Measurements from ENCODE around the gene CYP46A1.

Gene CYP46A1

DNA sequence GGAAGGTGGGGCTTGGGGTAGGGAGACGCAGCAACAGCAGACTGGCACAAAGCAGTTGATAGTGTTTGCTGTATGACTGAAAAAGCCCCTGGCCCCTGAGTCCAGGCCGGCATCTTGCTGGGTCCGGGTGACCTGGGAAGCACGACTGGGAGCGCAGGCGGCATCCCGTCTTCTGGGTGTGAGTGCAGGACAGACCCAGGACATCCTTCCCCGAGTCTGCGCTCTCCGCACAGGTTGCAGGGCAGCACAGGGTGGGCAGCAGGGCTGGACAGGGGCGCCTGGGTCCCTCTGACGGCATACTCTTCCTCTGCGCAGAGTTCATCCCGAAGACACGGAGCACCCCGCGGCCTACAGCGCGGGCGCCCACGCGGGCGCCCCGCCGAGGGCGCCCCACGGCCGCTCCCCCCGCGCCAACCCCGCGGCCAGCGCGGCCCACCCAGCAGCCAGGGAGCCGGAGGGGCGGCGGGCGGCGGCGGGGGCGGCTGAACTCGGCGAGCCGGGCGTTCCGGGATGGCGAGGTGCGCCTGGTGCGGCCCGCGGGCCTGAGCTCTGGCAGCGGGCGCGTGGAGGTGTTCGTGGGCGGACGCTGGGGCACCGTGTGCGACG lies 9.2 kb upstream of the CYP46A1 start:
- no peak for DNase-seq

DNA sequence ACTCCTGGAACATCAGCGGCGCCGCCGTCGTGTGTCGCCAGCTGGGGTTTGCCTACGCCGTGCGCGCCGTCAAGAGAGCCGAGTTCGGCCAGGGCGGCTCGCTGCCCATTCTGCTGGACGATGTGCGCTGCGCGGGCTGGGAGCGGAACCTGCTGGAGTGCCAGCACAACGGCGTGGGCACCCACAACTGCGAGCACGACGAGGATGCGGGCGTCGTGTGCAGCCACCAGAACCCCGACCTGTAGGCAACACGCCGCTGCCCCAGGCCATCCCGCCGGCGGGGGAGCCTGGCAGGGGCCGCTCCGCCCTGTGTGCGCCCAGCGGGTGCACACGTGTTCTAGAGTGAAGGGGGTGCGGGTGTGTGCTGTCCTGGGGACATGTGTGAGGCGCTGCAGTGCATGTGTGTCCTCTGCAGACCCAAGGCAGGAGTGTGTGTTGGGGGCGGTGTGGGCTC lies 8.7 kb upstream of the CYP46A1 start:
- DNase-seq: no peak

DNA sequence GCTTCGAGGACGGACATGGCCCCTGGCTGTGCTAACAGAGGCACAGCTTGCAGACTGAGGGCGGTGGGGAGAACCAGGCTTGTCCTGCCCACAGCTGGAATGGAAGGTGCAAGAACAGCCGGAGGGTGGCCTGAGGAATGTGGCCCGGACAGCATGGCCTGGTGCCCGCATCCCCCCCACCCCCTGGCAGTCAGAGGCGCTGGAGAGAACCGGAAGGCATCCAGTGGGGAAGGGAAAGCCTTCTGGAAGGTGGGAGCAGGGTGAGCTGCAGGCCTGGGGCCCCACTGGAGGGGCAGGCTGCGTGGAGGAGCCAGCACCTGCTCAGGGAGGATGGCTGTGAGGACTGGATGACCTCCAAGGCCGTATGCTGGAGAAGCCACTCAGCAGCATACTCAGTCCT lies 8.1 kb upstream of the CYP46A1 start:
- DNase-seq: no peak

DNA sequence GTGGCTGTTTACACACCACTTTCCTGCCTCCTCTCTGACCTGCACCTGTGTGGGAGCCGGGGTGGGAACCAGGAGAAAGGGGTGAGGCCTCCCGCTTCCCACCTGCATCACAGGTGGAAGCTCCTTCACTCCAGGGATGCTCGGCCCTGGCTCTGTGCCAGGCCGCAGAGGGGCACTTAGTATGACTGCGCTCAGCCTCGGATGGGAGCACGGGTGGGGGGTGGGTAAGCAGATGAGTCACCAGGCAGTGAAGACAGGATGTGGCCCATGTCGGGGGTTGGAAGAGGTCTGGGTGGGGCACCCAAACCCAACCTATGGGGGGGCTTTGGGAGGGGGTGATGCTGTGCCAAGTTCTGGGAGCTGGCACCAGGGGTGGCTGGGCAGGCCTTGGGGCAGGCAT lies 7.4 kb upstream of the CYP46A1 start:
- DNase-seq: no peak

DNA sequence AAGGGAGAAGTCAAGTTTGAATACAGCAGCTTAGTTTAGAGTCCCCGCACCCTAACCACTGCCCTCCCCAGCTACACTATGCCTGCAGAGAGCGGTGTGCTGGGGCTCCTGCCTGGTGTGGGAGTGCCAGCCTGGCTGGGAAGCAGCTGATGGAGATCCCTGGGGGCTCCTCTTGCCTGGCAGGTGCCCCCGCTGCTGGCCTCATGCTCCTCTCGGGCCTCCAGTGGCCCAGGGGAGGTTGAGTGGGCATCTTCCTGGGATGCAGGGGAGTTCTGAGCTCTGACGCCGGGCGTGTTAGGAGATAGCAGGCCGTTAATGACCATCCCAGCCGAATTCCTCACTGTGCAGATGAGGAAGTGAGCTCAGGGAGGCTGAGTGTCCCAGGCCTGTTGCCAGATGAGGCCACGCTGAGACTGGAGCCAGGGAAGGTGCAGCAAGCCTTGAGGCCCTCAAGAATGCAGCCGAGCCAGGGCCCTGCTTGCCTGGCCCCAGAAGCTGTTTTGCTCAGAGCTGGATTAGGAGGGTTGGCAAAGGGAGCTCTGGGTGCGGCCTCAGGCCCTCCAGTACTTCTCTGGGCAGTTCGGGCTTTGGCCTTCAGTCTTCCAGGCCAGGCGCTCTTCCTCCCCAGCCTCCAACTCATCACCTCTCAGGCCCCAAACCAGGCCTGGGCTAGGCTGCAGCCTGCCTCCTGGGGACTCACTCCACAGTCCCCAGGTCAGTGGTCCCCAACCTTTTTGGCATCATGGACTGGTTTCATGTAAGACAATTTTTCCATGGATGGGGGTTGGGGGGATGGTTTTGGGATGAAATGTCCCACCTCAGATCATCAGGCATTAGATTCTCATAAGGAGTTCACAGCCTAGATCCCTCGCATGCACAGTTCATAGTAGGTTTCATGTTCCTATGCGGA lies 6.6 kb upstream of the CYP46A1 start:
- DNase-seq: no peak

DNA sequence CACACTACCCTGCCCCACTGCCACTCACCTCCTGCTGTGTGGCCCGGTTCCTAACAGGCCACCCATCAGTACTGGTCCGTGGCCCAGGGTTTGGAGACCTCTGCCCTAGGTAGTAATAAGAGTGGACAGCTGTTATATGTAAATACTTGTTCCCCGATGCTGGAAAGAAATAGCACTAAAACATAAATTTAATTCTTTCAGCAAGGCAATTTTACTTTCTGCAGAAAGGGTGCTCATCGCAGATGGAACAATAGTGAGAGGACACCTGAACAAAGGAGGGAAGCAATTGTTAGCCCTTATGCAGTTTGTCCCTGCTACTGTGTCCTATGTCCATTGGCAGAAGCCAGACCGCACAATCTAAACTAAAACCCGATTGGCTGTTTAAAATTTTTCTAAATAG lies 5.9 kb upstream of the CYP46A1 start:
- DNase-seq: no peak

DNA sequence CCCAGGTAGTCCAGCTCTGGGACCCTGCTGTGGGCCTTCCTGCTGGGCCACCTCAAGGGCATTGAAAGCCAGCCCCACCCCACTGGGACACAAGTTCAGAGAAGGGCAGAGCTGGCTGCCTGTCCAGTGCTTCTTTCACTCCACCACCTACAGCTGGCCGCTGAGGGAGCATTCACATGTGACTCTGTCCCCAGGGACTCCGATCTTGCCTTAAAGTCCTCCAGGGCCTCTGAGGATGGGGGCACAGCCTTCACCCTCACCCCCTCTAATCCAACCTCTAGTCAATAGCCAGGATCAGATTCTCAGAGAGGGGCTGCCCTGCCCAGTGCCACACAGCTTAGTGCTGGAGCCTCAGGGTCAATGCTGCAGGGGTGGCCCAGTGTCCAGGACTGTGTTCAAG lies 5.0 kb upstream of the CYP46A1 start:
- DNase-seq: no peak

DNA sequence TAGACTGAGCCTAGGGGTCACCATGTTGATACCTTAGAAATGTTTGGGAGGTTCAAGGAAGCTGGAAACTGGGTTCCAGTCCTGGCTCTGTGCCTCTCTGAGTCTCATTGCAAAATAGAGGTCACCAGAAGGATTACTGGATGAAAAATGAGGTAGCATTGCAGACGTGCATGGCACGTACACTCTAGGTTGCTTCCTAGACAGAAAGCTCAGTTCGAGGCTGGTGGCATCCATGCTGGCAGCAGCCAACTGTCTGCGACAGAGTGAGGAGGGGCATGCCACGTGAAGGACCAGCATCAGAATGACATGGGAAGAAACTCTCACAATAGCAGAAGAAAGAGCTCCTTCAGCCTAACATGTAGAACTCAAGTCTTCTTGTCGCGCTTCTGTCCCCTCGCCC lies 4.6 kb upstream of the CYP46A1 start:
- no peak for DNase-seq

DNA sequence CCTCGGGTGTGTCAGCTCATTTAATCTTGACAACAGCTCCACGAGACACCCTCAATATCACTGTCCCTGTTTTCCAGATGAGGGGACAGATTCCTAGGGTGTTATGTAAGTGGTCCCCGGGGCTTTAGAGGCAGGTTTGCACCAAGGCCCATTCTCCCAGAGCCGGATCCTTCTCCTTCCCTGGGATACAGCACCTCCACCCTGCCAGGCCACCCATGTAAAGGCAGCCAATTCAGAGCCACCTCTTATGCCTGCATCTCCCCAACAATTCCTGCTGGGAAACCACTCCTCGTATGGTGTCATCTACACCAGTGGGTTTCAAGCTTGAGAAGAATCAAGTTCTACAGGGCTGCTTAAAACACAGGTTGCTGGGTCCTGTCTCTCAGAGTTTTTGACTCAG lies 4.1 kb upstream of the CYP46A1 start:
- no peak for DNase-seq

DNA sequence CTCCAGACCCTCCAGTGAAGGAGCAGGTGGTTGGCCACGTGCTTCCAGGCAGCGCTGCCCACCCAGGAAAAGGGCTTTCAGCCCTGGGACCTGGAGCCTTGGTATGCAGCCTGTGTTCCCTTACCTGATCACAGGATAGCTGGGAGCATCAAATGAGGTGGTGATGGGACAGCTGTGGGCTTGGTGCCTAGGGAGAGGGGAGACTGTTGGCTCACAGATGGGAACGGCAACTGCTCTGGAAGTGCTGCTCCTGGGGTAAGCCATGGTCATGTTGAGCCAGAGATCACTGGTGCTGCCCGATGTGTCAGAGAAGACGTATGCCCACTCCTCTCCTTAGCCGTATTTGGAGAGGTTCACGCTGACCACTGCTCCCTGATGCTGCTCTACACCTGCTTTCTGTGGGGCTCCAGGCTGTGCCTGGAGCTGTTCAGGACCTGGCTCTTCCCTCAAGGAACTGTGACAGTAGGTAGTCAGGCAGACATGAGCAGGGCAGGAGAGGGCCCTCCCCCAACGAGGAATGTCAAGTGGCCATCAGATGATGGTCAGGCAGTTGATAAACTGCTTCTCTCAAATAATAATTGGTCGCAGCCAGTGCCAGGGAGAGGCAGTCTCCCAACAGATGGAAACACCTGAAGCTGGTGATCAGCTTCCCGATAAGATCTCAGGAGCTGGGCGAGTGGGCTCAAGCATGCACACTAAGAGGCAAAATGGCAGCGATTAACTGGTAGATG lies 2.8 kb upstream of the CYP46A1 start:
- DNase-seq: no peak

DNA sequence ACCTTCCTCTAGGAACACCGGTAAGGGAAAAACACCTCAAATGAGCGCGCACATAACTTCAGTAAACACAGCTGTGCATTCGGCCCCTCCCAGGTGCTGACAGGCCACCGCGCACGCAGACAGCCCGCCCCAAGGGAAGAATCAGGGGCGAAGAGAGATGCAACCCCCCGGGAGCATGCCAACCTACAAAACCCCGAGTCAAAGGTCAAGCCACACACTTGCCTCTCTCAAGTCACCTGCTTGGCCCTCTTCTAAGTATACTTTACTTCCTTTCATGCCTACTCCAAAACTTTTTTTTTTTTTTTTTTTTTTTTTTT lies 2.3 kb upstream of the CYP46A1 start:
- DNase-seq: no peak

DNA sequence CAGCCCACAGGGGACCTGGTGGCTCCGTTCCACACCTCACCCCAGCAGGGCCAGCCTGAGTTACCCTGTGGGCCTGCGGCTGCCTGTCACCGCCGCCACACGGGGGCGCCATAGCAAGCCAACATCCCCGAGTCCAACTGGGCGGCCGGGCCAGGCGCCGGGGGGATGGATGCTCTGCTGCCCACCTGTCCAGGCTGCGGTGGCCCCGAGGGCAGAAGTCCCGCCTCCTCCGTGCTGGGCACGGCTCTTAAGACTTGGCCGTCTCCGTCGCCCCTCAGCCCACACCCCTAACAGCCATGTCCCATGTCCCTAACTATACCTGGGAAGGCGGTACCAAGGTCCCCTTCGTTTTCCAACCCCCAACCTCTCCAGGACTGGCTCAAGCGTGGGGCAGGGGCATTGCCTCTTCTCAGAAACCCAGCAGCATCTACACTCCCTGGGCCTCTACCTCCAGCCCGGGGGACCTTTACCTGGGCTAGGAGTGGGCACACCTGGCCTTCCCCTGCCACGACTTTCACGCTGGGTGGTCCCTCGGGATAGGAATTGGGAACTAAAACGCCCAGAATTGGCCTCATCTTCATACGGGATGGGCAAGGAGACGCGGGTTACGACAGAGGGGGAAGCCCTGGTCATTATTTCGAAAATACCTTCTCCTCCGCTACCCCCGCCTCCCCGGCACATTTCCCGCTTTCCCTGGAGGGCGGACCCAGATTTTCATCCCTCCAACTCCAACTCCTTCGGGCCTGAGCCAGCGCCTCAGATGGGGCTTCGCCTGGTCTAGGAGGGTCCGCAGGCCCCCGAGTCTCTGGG lies 1.1 kb upstream of the CYP46A1 start:
- peak; percentile 91 for DNase-seq

DNA sequence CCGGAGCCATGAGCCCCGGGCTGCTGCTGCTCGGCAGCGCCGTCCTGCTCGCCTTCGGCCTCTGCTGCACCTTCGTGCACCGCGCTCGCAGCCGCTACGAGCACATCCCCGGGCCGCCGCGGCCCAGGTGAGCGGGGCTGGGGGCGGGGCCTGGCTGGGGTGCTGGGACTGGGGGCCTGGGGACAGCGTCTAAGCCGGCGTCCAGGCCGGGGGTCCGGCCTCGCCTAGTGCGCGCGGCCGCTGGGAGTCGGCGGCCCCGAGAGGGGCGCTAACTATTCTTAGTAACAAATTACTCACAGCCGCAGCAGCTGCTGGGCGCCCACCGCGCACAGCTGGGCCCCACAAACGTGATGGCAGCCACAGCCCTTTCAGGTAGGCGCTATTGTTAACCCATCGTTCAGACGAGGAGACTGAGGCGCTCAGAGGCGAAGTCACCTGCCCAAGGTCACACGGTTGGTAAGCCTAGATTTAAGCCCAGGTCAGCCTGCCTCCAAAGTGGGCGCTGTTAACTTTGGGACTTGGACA lies 374 bp downstream of the CYP46A1 start:
- DNase-seq: no peak

DNA sequence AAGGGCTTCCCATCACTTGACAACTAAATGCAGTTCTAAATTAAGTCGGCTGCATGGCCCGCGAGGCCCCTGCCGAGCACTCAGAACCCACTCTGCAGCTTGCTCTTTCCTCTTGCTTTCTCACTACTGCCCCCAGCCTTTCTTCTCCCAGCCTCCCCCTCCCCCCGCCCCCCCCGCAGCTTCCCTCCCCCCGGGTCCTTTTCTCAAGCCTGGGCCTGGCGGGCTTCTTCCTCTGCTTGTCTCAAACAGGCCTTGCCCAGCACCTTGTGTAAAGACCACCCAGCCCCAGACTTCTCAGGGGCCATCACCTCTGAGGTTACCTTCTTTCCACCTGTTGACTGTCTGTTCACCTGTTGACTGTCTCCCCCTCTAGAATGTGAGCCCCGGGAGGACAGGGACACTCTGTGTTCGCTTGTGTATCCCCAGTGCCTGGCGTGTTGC lies 1.1 kb downstream of the CYP46A1 start:
- DNase-seq: no peak

DNA sequence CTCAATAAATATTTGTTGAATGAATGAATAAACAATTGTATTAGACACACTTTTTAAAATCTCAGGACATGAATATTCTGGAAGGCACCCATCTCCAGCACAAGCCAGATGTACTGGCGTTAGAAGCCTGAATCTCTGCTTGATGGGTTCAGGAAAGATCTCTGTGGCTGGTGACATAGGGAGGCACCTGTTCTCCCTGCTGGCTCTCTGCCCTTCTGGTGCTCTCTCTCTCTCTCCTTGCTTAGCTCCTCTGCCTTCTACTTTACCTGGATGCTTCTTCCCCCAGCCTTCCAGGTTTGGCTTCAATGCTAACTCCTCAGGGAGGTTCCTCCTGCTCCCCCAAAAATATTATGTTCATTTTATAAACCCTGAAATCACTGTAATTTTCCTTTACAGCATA lies 1.5 kb downstream of the CYP46A1 start:
- DNase-seq: no peak

DNA sequence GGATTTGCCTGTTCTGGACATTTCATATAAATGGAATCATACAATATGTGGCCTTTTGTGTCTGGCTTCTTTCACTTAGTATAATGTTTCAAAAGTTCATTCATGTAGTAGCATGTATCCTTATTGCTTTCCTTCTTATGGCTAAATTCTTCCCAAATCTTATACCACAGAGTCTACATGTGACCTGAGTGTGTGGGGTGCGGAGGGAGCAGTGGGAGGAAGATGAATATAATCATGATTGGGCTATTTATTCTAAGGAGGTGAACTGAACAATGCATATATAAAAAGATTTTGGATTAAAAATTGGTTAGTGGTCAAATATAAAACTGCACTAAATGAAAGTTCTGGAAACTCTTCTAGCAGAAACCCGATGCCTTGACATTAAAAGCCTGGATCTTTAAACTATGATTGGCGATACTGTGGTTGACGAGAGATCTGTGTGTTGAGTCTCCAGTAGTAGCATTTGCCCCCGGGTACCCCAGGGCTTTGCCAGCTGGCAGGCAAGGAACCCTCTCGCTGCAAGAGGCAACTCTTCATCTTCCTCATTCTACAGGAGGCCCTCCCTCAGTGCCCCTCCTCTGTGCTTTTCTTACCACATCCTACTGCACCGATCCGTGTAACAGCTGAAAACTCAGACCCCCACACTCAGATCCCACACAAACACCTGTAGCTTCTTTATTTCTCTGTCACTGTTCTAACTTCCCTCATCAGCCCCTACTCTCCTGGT lies 2.6 kb downstream of the CYP46A1 start:
- DNase-seq: no peak

DNA sequence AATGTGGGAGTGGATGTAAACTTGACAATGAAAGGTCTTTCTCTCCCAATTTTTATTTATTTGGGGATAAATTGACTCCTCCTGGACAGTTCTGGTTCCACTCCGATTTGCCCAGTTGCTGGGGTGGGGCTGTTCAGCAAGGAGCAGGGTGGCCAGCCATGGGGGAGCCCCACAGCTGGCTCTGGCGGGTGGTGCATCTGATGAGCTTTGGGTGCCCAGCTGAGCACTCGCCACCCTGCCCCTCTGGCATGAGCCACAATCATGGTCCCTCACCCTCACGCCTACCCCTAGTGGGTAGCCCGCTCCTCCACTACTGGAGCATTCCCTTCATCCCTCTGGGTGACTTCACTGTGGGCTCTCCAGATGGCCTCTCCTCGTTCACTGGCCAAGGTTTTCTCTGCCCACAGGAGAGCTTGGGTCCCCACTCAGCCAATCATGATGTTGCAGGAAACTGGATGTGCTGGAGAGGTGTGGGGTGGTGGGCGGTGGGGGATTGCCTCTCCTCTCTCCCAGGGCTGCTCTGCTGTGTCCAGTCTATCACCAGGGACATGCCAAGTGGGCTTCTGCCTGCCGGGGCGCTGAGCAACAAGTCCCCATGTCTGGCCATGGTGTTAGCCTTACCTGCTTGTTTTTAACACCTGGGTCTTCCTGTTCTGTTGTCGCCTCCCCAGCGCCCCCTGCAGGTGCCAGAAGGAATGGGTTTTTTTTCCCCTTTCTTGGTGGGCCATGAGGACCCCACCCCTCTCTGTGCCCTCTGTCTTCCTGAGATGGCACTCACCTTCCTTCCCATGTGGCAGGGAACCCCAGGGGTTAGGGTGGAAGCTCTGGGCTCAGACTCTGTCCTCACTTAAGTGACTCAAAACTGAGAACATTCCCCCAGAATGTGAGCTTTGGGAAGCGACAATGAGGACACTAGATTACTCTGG lies 3.4 kb downstream of the CYP46A1 start:
- peak; percentile 50 for DNase-seq

DNA sequence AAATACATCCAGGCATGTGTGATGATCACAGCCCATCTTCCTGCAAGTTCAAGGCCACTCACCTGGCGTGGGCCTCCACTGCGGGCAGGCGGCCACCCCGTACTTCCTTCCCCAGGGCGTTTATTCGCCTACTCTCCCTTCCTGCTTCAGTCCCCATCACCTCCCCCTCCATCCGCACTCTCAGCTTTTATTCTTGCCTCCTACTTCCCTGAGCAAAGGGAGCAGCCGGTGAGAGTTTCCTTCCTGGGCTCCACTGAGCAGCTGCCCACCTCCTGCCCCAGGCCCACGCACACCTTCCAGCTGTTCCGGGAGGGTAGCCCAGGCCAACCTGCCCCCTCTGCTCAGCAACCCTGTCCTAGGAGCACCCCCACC lies 4.1 kb downstream of the CYP46A1 start:
- DNase-seq: no peak

DNA sequence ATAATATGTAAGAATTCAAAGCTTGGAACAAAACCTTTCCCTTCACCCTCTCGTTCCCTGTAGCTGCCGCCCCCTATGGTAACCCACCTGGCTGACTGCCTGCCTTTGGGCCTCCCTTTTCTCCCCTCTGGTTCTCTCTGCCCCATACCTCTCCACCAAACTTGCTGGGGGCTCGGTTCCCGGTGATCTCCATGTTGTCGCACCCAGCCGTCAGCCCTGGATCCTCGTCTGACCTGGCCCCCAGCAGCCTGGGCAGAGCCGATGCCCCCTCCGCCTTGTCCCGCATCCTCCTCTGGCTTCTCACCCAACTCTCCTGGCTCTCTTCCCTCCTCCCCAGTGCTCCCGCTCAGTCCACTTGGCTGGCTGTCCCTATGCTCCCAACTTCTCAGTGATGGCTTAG lies 4.5 kb downstream of the CYP46A1 start:
- DNase-seq: no peak

DNA sequence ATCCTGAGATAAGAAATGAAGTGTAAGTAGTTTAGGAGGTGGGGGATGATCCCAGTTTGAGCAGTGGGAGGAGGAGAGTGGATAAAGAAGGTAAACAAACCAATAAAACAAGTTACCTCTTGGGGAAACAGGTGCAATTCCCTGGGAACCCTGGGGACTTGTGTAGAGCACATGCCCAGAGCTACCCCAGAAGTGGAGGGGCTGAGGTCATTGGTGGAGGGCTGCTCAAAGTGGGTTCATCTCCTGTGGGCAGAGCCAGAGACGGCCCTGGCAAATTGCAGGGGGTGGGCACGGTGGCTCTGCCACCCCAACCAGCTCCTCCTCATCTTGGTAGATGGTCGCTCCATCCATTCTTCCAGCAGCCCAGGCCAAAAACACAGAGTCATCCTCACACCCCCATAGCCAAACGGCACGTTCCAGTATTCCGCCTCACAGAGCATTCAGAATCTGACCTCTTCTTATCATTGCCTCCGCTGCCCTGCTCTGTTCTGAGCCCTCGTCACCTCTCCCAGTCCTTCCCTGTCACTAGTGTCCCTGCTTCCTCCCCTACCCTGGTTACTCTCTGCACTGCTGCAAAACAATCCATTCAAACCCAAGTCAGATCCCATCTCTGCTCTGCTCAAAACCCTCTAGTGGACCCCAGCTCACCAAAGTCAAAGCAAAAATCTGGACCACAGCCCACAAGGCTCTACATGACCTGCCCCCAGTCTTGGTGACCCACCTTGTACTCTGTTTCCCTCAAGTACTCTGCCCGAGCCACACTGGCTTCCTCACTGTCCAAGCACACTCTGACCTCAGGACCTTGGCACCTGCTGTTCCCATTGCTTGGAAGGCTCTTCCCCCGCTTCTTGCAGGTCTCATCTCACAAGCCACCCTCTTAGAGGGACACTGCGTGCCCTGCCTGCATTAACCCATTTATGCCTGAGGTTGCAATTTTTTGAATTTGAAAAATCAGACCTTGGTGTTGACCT lies 5.5 kb downstream of the CYP46A1 start:
- DNase-seq: no peak

Measured in stimulated activated CD8-positive, alpha-beta memory T cell treated with anti-CD3 and anti-CD28 coated beads, Interleukin-4, amount 100 ng/mL, for 48 hours (primary cell).